ENCODE measurements around the gene ZNF93.
"Not testable (repeated sequence)": the region's sequence is repeated elsewhere in the genome, so short reads cannot be mapped to it uniquely, and the experiment has no call there.

The ZNF93 gene

DNA sequence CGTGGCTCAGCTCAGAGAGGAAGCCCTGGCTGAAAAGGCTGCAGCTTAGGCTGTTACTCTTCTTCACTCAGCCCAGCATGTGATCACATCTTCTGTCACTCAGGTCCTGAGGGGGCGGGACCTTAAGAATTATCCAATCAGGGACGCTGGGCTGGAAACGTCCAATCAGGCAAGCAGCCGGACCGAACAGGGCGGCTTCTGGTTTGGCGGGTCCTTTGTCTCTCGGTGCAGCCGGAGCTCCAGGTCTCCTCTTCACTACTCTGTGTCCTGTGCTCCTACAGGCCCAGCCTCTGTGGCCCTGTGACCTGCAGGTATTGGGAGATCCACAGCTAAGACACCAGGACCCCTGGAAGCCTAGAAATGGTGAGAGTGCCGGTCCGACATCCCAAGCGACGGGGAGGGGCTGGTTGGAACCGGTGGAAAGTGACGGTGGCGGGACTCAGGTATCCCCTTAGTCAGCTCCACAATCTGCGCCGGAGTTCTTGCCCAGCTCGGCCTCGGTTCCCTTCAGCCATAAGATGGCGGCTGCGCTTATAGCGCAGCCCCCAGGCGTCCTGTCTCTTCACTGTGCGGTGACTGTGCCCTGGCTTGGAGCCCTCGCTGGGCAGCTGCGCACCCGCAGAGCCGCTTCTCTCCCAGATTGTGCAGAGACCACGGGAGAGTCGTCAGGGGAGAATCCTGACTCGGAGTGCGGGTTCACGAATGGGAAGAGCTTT, at the start of gene ZNF93:
ZNF93 (plus strand) TSS at position 218 of the 716 bp plus-strand sequence; CDS start at position 361, 143 bp downstream.
- DNase-seq: peak; percentile 45

DNA sequence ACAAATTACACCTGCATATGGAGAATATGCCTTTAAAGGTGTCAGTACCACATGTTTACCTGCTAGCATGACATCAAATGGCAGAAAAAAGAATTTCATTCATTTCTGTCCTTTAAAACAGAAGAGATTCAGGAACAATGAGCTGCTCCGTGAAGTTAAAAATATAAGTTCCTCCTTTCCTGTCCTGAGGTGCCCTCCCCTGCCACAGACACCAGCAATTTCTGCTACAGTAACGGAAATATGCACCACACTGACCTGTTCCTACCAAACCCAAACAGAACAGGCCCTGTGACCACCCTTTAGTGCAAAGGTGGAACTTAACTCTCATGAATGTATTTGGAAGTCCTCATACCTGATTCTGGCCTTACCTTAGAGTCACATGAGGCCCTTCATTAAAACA, 49.0 kb upstream of the ZNF93 start:
- not testable (repeated sequence) for DNase-seq

- no peak for DNase-seq
These were observed 42.0 kb upstream of the ZNF93 start for GRCh38 chr19:19858751-19859150.

DNA sequence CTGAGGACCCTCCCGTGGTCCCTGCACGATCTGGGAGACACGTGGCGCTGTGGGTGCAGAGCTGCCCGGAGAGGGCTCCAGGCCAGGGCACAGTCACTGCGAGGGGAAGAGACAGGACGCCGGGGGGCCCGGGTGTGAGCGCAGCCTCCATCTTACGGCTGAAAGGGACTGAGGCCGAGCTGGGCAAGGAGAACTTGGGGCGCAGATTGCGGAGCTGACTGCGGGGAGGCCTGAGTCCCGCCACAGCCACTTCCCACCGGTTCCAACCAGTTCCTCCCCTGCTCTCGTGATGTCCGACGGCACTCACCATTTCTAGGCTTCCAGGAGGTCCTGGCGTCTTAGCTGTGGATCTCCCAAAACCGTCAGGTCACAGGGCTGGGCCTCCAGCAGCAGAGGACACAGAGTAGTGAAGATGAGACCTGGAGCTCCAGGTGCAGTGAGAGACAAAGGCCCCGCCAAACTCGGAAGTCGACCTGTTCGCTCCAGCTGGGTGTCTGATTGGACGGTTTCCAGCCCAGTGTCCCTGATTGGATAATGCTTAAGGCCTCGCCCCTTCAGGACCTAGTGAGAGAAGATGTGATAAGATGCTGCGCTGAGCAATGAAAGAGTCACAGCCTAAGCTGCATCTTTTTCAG, 39.9 kb upstream of the ZNF93 start:
- no peak for DNase-seq

- DNase-seq: peak; percentile 15
These were observed 34.8 kb upstream of the ZNF93 start, which contains the start of gene ZNF253 for GRCh38 chr19:19865750-19866610. Gene ZNF253 (plus strand): TSS chr19:19865882. CDS start chr19:19865997, 115 bp downstream.

GRCh38 chr19:19866611-19867248, 34.0 kb upstream of the ZNF93 start:
- DNase-seq: no peak

DNA sequence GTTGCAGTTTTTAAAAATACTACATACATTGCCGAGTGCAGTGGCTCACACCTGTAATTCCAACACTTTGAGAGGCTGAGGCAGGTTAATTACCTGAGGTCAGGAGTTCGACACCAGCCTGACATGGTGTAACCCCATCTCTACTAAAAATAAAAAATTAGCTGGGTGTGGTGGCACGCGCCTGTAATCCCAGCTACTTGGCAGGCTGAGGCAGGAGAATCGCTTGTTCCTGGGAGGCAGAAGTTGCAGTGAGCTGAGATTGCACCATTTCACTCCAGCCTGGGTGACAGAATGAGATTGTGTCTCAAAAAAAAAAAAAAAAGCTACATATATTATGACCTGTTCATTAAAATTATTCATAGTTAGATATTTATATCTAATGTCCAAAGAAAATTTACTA, 30.7 kb upstream of the ZNF93 start:
- DNase-seq: not testable (repeated sequence)

DNA sequence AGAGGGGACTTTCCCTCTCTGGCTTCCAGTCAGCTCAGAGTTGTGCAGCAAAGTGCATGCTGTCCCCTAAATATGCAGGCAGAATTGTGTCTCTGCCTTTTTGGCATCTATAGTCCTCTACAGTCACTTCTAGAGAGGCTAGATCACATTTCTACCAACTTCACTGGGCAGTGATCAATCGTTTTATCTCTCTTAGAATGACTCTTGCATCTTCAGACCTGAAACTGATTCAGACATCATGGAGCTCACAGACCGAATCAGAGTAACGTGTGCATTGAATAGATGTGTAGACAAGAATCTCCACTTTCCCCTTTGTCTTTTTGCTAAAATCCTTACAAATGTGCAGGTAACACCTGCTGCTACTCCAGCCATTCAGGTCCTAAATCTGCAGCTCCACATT, 28.8 kb upstream of the ZNF93 start:
- no peak for DNase-seq

GRCh38 chr19:19873381-19873780, 27.4 kb upstream of the ZNF93 start:
- DNase-seq: no peak

GRCh38 chr19:19877724-19878123, 23.0 kb upstream of the ZNF93 start:
- DNase-seq: no peak

GRCh38 chr19:19884583-19884982, 16.2 kb upstream of the ZNF93 start:
- no peak for DNase-seq

DNA sequence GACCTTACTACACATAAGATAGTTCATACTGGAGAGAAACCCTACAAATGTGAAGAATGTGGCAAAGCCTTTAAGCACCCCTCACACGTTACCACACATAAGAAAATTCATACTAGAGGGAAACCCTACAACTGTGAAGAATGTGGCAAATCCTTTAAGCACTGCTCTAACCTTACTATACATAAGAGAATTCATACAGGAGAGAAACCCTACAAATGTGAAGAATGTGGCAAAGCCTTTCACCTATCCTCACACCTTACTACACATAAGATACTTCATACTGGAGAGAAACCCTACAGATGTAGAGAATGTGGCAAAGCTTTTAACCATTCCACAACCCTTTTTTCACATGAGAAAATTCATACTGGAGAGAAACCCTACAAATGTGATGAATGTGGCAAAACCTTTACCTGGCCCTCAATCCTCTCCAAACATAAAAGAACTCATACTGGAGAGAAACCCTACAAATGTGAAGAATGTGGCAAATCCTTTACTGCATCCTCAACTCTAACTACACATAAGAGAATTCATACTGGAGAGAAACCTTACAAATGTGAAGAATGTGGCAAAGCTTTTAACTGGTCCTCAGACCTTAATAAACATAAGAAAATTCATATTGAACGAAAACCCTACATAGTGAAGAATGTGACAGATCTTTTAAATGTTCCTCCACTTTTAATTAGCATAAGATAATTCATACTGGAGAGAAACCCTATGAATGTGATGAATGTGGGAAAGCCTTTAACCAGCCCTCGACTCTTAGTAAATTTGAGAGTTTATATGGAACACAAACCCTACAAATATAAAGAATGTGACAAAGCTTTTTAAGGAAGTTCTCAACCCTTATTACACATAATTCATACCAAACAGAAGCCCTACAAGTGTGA, 8.4 kb upstream of the ZNF93 start:
- DNase-seq: not testable (repeated sequence)

DNA sequence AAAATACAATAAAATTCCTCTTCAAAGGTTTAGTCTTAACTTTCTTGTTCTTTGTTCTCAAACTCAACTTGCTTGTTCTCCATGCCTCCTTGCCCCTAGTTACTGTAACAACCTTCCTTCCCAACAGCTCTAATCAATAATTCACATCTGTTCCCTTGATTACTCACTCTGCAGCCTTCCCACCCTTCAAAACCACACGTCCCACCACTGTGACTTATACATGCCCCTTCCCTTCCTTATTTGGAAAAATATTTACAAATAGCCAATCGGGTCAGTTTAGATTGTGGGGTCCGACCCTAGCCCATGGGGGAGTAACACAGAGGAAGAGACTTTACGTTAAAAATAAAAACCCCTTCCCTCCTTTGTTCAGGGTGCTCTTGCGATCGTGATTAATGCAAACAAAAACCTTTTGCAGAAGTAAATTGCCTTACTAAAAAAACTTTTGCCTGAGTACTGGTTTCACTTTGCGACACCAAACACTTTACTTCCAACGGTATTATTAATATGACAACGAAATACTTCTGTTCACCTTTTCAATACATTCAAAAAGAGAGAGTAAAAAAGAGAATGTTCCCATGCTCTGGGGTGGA, 512 bp upstream of the ZNF93 start:
- DNase-seq: no peak

DNA sequence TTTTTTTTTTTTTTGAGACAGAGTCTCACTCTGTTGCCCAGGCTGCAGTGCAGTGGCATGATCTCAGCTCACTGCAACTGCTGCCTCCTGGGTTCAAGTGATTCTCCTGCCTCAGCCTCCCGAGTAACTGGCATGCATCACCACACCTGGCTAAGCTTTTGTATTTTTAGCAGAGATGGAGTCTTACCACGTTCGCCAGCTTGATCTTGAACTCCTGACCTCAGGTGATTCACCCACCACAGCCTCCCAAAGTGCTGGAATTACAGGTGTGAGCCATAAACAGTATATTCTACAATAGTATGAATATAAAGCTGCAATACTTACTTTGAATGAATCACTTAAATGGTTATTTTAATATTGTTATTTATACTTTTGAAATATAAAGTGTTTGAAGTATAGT, 6.8 kb downstream of the ZNF93 start:
- not testable (repeated sequence) for DNase-seq

- DNase-seq: no peak
These were observed 8.9 kb downstream of the ZNF93 start for GRCh38 chr19:19909654-19910053.

DNA sequence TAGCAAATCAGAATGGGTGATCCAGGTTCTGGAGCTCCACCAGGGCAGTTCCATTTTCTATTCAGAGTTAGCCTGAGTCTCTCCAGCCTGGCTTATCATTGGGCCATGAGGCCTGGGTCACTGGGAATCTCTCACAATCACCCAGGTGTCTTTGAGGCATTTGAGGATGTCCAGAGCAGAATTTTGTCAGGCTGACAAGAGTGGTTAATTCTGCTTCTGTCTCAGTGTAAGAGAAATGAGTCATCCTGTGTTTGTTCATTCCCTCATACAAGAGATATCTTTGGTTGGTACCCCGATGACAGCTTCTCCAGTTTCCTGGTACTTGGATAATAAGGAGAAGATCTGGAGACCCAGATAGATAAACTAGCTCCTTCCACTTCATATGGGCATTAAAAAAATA, 10.4 kb downstream of the ZNF93 start:
- no peak for DNase-seq

- DNase-seq: no peak
These were observed 13.8 kb downstream of the ZNF93 start for GRCh38 chr19:19914596-19914995.

DNA sequence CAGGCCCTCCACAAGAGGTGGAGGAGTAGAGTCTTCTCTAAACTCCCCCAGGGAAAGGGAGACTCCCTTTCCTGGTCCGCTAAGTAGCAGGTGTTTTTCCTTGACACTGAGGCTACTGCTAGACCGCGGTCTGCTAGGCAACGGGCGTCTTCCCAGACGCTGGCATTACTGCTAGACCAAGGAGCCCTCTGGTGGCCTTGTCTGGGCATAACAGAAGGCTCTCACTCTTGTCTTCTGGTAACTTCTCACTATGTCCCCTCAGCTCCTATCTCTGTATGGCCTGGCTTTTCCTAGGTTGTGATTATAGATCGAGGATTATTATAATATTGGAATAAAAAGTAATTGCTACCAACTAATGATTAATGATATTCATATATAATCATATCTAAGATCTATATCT, 29.7 kb downstream of the ZNF93 start:
- DNase-seq: not testable (repeated sequence)

- not testable (repeated sequence) for DNase-seq
These were observed 32.9 kb downstream of the ZNF93 start for GRCh38 chr19:19933432-19934314.

DNA sequence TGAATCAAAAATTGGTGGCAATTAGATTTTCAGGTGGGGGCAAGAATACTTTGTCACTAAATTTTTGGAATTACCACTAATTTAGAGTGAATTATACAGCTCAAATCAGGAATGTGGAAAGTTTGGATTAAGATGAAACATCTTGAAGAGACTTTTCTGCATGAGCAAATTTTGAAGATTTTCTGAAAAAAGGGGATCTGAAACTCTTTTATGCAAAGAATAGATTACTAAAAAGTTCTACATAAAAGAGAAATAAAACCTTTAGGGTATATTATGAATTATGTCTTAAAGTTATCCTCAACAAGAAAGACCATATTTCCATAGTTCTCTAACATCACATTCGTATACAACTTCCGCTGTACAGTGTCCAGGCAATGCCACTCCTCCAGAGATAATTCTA, 36.7 kb downstream of the ZNF93 start:
- DNase-seq: no peak

GRCh38 chr19:19938449-19938848, 37.7 kb downstream of the ZNF93 start:
- no peak for DNase-seq

All from NCI-H524 treated with DMSO at 0.1 percent for 48 hours (cell line).